CD4-positive, alpha-beta T cell treated with Interferon gamma for 1 hour (primary cell): ENCODE data around the gene CELA2A.

Experiments used
- DNase-seq: peaks from one replicate; pipeline ENCODE4 v3.0.0-alpha.2; 2020

CELA2A gene

GRCh38 chr1:15456313-15456954, at the start of gene CELA2A:
Gene CELA2A (plus strand): TSS chr1:15456732. CDS start chr1:15456754, 22 bp downstream.
- no peak for DNase-seq

GRCh38 chr1:15407580-15407979, 49.0 kb upstream of the CELA2A start:
- DNase-seq = peak; percentile 20

GRCh38 chr1:15408890-15409387, 47.6 kb upstream of the CELA2A start:
- no peak for DNase-seq

- peak; percentile 94 for DNase-seq
Measured at GRCh38 chr1:15409388-15410222, 46.9 kb upstream of the CELA2A start, which contains the start of gene EFHD2. Gene EFHD2 (plus strand): TSS chr1:15409888. CDS start chr1:15409972, 84 bp downstream.

- DNase-seq = peak; percentile 22
Measured at GRCh38 chr1:15410223-15410883, 46.2 kb upstream of the CELA2A start.

GRCh38 chr1:15410884-15411245, 45.7 kb upstream of the CELA2A start:
- DNase-seq = no peak

GRCh38 chr1:15411593-15412137, 44.9 kb upstream of the CELA2A start:
- DNase-seq = peak; percentile 80

GRCh38 chr1:15412175-15412800, 44.2 kb upstream of the CELA2A start:
- peak; percentile 60 for DNase-seq

- DNase-seq = no peak
Measured at GRCh38 chr1:15412843-15413242, 43.7 kb upstream of the CELA2A start.

- no peak for DNase-seq
Measured at GRCh38 chr1:15413563-15414444, 42.7 kb upstream of the CELA2A start.

- DNase-seq = no peak
Measured at GRCh38 chr1:15414445-15414983, 42.0 kb upstream of the CELA2A start.

- peak; percentile 70 for DNase-seq
Measured at GRCh38 chr1:15417059-15417934, 39.2 kb upstream of the CELA2A start.

- DNase-seq = no peak
Measured at GRCh38 chr1:15418806-15419515, 37.6 kb upstream of the CELA2A start.

GRCh38 chr1:15420853-15421465, 35.6 kb upstream of the CELA2A start:
- no peak for DNase-seq

- no peak for DNase-seq
Measured at GRCh38 chr1:15422871-15423270, 33.7 kb upstream of the CELA2A start.

- no peak for DNase-seq
Measured at GRCh38 chr1:15423355-15424077, 33.0 kb upstream of the CELA2A start.

- no peak for DNase-seq
Measured at GRCh38 chr1:15424146-15424667, 32.3 kb upstream of the CELA2A start.

- no peak for DNase-seq
Measured at GRCh38 chr1:15424981-15425380, 31.6 kb upstream of the CELA2A start.
